ENCODE measurements around the gene PLA2G2F. TPM values are rescaled to one million over a fixed set of nuclear protein-coding genes. Genes with fewer than 3 reads are reported as not detected.

The PLA2G2F gene, protein sequence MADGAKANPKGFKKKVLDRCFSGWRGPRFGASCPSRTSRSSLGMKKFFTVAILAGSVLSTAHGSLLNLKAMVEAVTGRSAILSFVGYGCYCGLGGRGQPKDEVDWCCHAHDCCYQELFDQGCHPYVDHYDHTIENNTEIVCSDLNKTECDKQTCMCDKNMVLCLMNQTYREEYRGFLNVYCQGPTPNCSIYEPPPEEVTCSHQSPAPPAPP
- total RNA-seq, result not detected

DNA sequence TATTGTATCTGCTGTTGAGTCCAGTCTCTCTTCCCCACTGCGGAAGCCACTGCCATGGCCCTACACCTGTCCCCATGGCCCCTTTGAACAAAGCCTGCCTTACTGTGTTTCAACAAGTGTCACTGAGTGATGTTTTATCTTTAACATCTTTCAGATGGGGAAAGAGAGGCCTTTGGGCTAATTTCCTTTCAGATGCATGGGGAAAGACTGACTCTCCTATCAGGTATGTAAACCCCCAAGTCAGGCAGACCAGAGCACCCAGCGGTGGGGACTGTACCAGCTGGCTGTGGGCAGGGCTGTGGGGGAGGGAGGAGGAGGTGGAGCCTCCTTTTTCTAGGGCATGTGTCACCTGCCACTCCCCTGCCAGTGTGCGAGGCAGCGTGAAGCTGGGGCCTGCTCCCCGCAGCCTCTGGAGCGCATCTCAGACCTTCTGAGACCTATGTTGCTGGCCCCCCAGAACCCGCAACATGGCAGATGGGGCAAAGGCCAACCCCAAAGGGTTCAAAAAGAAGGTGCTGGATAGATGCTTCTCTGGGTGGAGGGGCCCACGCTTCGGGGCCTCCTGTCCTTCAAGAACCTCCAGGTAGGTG, at the start of gene PLA2G2F:
Gene PLA2G2F (plus strand): TSS at position 363 of the 590 bp plus-strand sequence. CDS start 105 bp downstream, at position 468.

DNA sequence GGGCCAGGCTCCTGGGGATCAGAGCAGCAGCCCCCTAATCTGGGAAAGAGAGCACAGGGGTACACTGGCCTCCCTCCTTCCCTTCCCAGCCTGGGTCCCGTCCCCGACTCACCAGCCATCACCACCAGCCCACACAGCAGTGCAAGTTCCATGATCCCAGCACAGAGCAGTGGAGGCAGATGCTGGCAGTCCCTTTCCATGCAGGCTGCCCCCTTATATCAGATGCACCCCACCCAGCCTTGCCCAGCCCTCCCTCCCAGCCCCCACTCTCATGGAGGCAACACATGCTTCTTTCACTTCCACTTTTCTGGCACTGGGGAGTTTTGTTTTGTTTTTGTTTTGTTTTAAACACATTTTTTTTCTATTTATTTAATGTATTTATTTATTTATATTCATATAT, 19.8 kb upstream of the PLA2G2F start, which contains the start of gene PLA2G2D:
Gene PLA2G2D (minus strand): TSS at position 190 of the 400 bp plus-strand sequence. CDS start 38 bp downstream, at position 152.

DNA sequence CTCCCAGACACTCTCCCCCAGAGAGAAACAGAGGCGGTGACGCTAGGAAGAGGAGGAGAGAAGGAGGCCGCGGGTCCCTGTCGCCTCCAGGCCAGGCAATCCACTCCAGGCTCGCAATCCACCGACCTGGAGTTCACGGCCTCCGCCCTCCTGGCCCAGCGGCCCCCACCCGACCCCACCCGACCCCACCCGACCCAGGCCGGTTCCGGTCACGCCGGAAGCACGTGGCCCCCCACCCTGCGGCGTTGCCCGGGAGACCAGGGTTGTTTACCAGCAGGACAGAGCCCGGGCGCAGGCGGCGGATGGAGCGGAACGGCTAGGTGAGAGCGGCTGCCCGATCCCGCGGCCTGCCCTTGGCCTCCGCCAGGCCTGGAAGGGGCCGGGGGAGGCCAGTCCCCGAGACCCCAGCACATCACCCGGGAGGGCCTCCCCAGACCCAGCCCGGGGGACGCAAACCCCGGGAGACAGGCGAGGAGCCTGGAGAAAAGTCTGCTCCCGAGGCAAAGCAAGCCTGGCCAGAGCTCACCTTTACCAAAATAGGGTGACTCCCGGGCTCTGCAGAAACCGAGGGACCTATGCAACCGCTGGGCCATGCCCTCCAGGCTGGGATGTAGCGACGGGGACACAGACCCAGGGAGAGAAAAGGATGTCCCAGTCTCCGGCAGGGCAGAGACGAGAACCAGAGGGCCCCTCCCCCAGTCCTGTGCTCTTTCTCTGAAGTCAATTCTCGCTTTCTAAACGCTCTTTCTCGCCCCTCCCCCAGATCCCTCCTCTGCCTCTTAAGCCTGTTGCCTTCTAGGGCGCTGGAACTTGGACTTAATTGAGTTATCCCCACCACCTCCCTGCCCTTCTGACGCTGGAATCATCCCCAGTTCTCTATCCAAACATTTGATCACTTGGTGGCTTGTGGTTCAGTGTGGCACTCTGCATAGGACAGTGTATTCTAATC, 47.0 kb downstream of the PLA2G2F start, which contains the start of the genes PLA2G2C and UBXN10:
Gene PLA2G2C (minus strand): TSS at position 685 of the 949 bp plus-strand sequence. CDS start 9,155 bp downstream, outside the sequence.
Gene UBXN10 (plus strand): TSS at position 263 of the 949 bp plus-strand sequence. CDS start 4,466 bp downstream, outside the sequence.

Other genes starting within 250 kb of the PLA2G2F start
- gene PLA2G2E, start 215.7 kb upstream of the PLA2G2F start, total RNA-seq, result not detected
- not detected for gene PLA2G2A, start 159.7 kb upstream of the PLA2G2F start, total RNA-seq
- gene PLA2G5, start 69.1 kb upstream of the PLA2G2F start, total RNA-seq, result not detected
- not detected for gene PLA2G2D, start 19.8 kb upstream of the PLA2G2F start, total RNA-seq
- gene UBXN10, start 46.8 kb downstream of the PLA2G2F start, total RNA-seq, result under 1 TPM; 0.33 to 0.34 TPM
- not detected for gene PLA2G2C, start 47.2 kb downstream of the PLA2G2F start, total RNA-seq
- not detected for gene VWA5B1, start 151.6 kb downstream of the PLA2G2F start, total RNA-seq